SU-DHL-6 (cell line): ENCODE results near the gene TADA3.

Source experiments
- CTCF ChIP-seq: fragments of 200-600 bp; sonication (generic); IDR thresholded peaks from one replicate; pipeline ENCODE4 v1.5.1; 2017; ENCODE audit warnings: antibody characterized with exemption, mild to moderate bottlenecking, low read length, moderate library complexity; ENCODE audit not compliant: insufficient read depth, poor library complexity, severe bottlenecking
- EZH2phosphoT487 ChIP-seq: fragments of 200-600 bp; sonication (generic), shearing (Covaris generic); conservative IDR thresholded peaks from 2 replicates; pipeline ENCODE4 v1.6.1; 2018; ENCODE audit warnings: mild to moderate bottlenecking, antibody characterized with exemption, low read length, moderate library complexity, mixed read lengths

- TF ChIP-seq CTCF (no peak), EZH2phosphoT487 (no peak)
Measured at GRCh38 chr3:9838856-9839255, 46.6 kb upstream of the TADA3 start.
